Mucosa of descending colon (tissue), 3 donors: Measurements from ENCODE around the gene BTBD1. TPM values are rescaled to one million over a fixed set of nuclear protein-coding genes. Genes with fewer than 3 reads are reported as not detected.

Experiments used
- ATAC-seq: fragments of 200-7000 bp; cut with Tn5 transposase; one replicate; pipeline ENCODE4 v1.9.1; 2020; ENCODE audit warnings: mild to moderate bottlenecking, moderate library complexity
- DNase-seq, 3 donors: peaks; one replicate each; pipeline ENCODE4 v3.0.0-alpha.2; 2020
- H3K36me3 ChIP-seq: fragments of 200-600 bp; one replicate; pipeline ENCODE4 v1.8.0; 2021; ENCODE audit warnings: low read depth, mild to moderate bottlenecking
- H3K4me1 ChIP-seq: fragments of 200-600 bp; one replicate; pipeline ENCODE4 v1.8.0; 2021; ENCODE audit warnings: low read depth, mild to moderate bottlenecking
- H3K4me3 ChIP-seq: fragments of 200-600 bp; one replicate; pipeline ENCODE4 v1.8.0; 2021; ENCODE audit warnings: mild to moderate bottlenecking
- H3K9me3 ChIP-seq: fragments of 200-600 bp; one replicate; pipeline ENCODE4 v1.8.0; 2021; ENCODE audit warnings: mild to moderate bottlenecking
- intact Hi-C, 2 donors: fragments of 100-400 bp; cut with DNase I in 1 of 2; cut with micrococcal nuclease in 1 of 2; formaldehyde crosslinking; loops; one replicate each; pipeline versions ENCODE4 v1.11.0 to v1.11.1; 2022; cut with DNase I, micrococcal nuclease
- total RNA-seq, 3 donors: library from RNA; stranded (reverse); fragmentation: NEBNext Ultra II Directional in 2 of 3; extraction: Animal tissue kit (Norgen Biotek cat#: 25700) in 2 of 3; gene quantifications; one replicate each; pipeline versions ENCODE4 v1.2.1 to v1.2.4, GENCODE V29; 2021 to 2023
- TF ChIP-seq, protein P1 (sequence below): fragments of 200-600 bp; IDR thresholded peaks from one replicate; pipeline ENCODE4 v1.8.0; 2022; ENCODE audit warnings: antibody characterized with exemption, mild to moderate bottlenecking
- donor health status: DM: no; HTN: no; CAD: no; lungs with moderate emphysema.
- donor health status: DM: no; HTN: no; CAD: no.
- donor health status: DM: no; HTN: yes; CAD: no.

Gene BTBD1
- total RNA-seq, 3 donors from 2014 or later, result 50.9 to 57.8 (median 53.7) TPM

DNA sequence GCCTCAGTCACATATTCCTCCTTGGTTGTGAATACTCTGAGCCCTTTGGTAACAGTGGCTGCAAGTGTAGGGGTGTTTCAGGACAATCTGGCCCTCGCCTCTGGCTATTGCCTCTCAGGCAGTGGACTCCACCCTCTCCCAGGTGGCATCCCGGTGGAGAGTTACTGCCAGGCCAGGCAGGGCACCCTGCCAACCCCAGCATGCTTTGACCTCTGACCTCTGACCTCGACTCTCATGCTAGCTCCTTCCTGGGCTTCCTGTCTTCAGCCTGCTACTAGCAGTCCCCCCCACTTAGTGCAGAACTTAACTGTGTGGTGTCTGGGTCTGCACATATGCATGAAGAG is 45.9 kb upstream of the BTBD1 start:
- DNase-seq, result no peak
- no peaks in the 10 kb centered on the region for H3K9me3 ChIP-seq
- H3K36me3 ChIP-seq, result no peaks in the 10 kb centered on the region
- H3K4me3 ChIP-seq, result no peak overlapping the region
- intact Hi-C loops, result no loop called here
- no peak for ATAC-seq
- H3K4me1 ChIP-seq, result peaks cover 1% of the 10 kb centered on the region
- TF ChIP-seq, protein P1, sequence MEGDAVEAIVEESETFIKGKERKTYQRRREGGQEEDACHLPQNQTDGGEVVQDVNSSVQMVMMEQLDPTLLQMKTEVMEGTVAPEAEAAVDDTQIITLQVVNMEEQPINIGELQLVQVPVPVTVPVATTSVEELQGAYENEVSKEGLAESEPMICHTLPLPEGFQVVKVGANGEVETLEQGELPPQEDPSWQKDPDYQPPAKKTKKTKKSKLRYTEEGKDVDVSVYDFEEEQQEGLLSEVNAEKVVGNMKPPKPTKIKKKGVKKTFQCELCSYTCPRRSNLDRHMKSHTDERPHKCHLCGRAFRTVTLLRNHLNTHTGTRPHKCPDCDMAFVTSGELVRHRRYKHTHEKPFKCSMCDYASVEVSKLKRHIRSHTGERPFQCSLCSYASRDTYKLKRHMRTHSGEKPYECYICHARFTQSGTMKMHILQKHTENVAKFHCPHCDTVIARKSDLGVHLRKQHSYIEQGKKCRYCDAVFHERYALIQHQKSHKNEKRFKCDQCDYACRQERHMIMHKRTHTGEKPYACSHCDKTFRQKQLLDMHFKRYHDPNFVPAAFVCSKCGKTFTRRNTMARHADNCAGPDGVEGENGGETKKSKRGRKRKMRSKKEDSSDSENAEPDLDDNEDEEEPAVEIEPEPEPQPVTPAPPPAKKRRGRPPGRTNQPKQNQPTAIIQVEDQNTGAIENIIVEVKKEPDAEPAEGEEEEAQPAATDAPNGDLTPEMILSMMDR, result no peak

DNA sequence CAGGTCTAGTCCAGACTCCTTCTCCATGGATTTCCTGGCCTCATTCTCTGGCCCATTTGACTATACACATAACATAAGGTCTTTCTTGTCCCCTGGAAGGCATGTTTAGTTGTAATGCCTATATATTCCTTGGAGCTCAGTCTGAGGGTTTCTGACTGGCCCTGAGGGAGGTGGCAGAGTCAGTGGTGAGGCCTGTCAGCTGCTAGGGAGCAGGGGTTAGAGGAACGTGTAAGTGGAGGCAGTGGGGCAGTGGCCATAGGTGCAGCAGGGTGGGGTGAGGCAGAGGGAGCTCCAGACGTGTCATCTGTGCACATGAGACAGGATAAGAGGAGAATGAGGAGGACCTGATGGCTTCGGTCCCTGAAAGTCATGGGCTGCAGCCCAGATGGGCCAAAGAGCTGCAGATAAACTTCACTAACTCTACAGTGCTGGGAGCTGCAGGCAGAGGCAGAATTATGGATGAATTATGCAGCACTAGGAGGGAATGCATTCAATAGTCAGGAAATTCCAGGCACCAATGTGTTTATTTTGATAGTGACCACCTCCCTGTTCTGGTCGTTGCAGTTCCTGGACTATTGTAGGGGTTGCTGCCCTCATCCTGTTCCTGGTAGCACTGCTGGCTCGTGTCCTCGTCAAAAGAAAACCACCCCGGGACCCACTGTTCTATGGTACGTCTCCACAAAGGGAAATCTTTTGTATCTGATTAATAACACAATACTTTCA is 45.3 kb upstream of the BTBD1 start:
- Histone ChIP-seq H3K36me3 (no peaks in the 10 kb centered on the region), H3K4me1 (peaks cover 5% of the 10 kb centered on the region), H3K9me3 (no peaks in the 10 kb centered on the region), H3K4me3 (no peak overlapping the region)
- DNase-seq (no peak), ATAC-seq (no peak)
- intact Hi-C loops, result no loop called here
- TF ChIP-seq, protein P1, result no peak

DNA sequence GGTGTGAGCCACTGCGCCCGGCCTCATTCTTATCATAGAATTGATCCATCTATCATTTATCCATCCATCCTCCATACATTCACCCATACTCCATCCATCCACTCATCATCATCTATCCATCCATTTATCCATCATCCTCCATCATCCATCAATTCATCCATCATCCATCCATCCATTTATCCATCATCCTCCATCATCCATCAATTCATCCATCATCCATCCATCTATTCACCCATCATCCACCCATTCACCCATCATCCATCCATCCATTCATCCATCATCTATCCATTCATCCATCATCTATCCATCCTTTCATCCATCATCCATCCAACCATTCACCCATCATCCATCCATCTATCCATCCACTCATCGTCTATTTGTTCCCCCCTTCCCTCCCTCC is 44.1 kb upstream of the BTBD1 start:
- peaks cover 5% of the 10 kb centered on the region for H3K4me1 ChIP-seq
- no peak overlapping the region for H3K4me3 ChIP-seq
- no peaks in the 10 kb centered on the region for H3K36me3 ChIP-seq
- no peaks in the 10 kb centered on the region for H3K9me3 ChIP-seq
- ATAC-seq (no peak), DNase-seq (no peak)
- intact Hi-C loops, result no loop called here
- TF ChIP-seq, protein P1, result no peak

DNA sequence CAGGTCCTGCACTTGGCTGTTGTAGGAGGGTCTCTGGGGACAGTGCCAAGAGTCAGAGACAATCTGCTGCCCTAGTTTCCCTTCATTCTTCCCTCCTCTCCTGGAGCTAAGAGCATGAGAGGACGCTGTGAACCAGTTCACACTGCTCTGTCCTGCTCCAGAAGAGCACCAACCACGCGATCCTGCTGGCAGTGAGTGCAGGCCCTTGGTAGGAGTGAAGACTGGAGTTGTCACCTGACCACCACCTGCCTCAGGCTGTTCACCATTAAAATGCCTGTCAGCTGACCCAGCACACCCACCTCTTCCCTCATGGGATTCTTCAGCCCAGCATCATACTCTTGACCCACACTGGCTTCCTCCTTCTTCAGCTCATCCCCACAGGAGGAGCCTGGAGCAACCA is 43.3 kb upstream of the BTBD1 start:
- H3K9me3 ChIP-seq, result no peaks in the 10 kb centered on the region
- ATAC-seq (no peak), DNase-seq (no peak)
- intact Hi-C loops, result no loop called here
- TF ChIP-seq, protein P1, result no peak
- no peak overlapping the region for H3K4me3 ChIP-seq
- no peaks in the 10 kb centered on the region for H3K36me3 ChIP-seq
- H3K4me1 ChIP-seq, result peaks cover 5% of the 10 kb centered on the region

DNA sequence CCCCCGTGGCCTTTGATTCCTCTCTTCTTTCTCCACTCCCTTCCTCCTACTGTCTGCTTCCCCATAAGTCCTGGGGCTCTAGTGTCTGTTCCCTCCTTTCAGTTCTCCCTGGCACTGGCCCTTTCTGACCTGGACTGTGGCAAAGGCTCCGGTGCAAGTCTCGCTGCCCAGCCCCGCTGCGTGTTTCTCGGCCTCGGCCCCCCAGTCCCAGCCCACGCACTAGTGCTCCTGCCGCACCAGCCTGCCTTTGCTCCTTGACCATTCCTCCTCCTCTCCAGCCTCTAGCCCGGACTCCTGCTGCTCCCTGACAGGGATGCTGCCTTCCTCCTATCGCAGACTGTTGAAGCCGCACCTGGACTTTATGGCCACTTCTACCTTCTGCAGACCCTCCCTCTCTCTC is 42.5 kb upstream of the BTBD1 start:
- Histone ChIP-seq H3K4me3 (no peak overlapping the region), H3K9me3 (no peaks in the 10 kb centered on the region), H3K36me3 (no peaks in the 10 kb centered on the region), H3K4me1 (peaks cover 5% of the 10 kb centered on the region)
- DNase-seq, result no peak
- ATAC-seq, result no peak
- TF ChIP-seq, protein P1, result no peak
- intact Hi-C loops, result no loop called here
